Caco-2 (cell line): Measurements from ENCODE around the gene C15orf39. TPM values are rescaled to one million over a fixed set of nuclear protein-coding genes. Genes with fewer than 3 reads are reported as not detected.

Source experiments
- BruUV-seq: library from RNA; stranded (reverse); fragments of 400-500 nt; replicated peaks from 2 replicates; lab custom pipeline; 2021; lab: Mats Ljungman, UMichigan
- CTCF ChIA-PET: fragments of 300-600 bp; sonication (Branson Sonifier 250); formaldehyde crosslinking; loops from one replicate; lab custom pipeline; 2022; ENCODE audit warnings: antibody characterized with exemption; lab: Charles Lee
- POLR2A ChIA-PET: fragments of 300-600 bp; sonication (Branson Sonifier 250); formaldehyde crosslinking; loops from one replicate; lab custom pipeline; 2022; ENCODE audit warnings: antibody characterized with exemption; lab: Charles Lee
- DNase-seq, 2 experiments: peaks; one replicate each; pipeline versions ENCODE4 v3.0.0 to v3.0.0-alpha.2; 2020 to 2022
- H3K27me3 ChIP-seq: replicated peaks from 2 replicates; pipeline ENCODE4 v1.6.0; 2011; ENCODE audit warnings: low read length; ENCODE audit not compliant: control insufficient read depth, insufficient read depth
- H3K36me3 ChIP-seq: 2 replicates; pipeline ENCODE4 v1.5.1; 2011; ENCODE audit warnings: low read length; ENCODE audit not compliant: control insufficient read depth, insufficient read depth
- H3K4me1 ChIP-seq: fragments of 250-450 bp; sonication (Bioruptor Pico); 2 replicates; pipeline ENCODE4 v1.5.1; 2020; ENCODE audit warnings: mild to moderate bottlenecking
- H3K4me3 ChIP-seq: 2 replicates; pipeline ENCODE4 v1.5.1; 2011; ENCODE audit warnings: low read depth, mild to moderate bottlenecking, control low read depth, low read length
- H3K9me3 ChIP-seq: fragments of 250-450 bp; sonication (Bioruptor Pico); 2 replicates; pipeline ENCODE4 v1.5.1; 2020; ENCODE audit warnings: mild to moderate bottlenecking, moderate library complexity
- H3K27ac Mint-ChIP-seq: one replicate; pipeline ENCODE4 v1.8.0; 2022; ENCODE audit warnings: mixed read lengths; ENCODE audit not compliant: unreplicated experiment
- H3K27me3 Mint-ChIP-seq: one replicate; pipeline ENCODE4 v1.8.0; 2022; ENCODE audit warnings: mixed read lengths; ENCODE audit not compliant: insufficient read depth, unreplicated experiment
- H3K36me3 Mint-ChIP-seq: one replicate; pipeline ENCODE4 v1.8.0; 2022; ENCODE audit warnings: mild to moderate bottlenecking, mixed read lengths; ENCODE audit not compliant: insufficient read depth, unreplicated experiment
- H3K4me1 Mint-ChIP-seq: one replicate; pipeline ENCODE4 v1.8.0; 2022; ENCODE audit warnings: low read depth, mixed read lengths; ENCODE audit not compliant: unreplicated experiment
- H3K4me3 Mint-ChIP-seq: one replicate; pipeline ENCODE4 v1.8.0; 2022; ENCODE audit warnings: mild to moderate bottlenecking, moderate library complexity, mixed read lengths; ENCODE audit not compliant: unreplicated experiment
- H3K9me3 Mint-ChIP-seq: one replicate; pipeline ENCODE4 v1.8.0; 2022; ENCODE audit warnings: mixed read lengths; ENCODE audit not compliant: unreplicated experiment
- CTCF ChIP-seq, 2 experiments: fragments of 200-600 bp in 1 of 2; IDR thresholded peaks; 1 replicate in 1 of 2; 2 replicates in 1 of 2; pipeline versions ENCODE4 v1.5.1 to v1.8.0; 2011 to 2022; ENCODE audit warnings: antibody characterized with exemption in 1 of 2, control low read depth in 1 of 2, inconsistent platforms in 1 of 2, low read depth in 1 of 2, low read length in 1 of 2, mild to moderate bottlenecking in 1 of 2, moderate library complexity in 1 of 2; ENCODE audit not compliant: insufficient read depth in 1 of 2, severe bottlenecking in 1 of 2, unreplicated experiment in 1 of 2
- intact Hi-C: fragments of 100-400 bp; cut with micrococcal nuclease; formaldehyde crosslinking; loops from one replicate; pipeline ENCODE4 v1.10.0; 2022; ENCODE audit not compliant: unreplicated experiment
- total RNA-seq: library from RNA; stranded (reverse); gene quantifications from 2 replicates; pipeline ENCODE4 v1.2.3, GENCODE V29; 2022

The C15orf39 gene
- total RNA-seq, 1 experiment from 2014 or later, result 48.2 TPM

DNA sequence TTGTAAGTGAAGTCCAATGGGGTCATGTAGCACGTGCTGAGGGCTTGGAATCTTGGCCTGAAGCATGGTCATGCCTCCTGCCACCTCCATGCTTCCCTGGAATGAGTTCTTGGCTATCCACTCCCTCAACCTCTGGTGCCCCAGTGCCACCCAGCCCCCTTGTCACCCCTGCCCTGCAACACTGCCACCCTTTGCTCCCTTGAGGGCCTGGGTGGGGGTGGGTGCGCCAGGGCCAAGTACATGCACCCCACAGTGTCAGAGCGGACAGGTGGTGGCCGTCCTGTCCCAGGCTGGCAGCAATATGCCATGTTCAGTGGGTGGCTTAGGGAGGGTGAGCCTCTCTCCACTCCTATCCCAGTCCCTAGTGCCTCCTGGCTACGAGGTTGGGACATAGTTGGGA is 27.6 kb upstream of the C15orf39 start:
- DNase-seq, result no peak
- Mint-ChIP-seq H3K4me1 (peaks cover 19% of the 10 kb centered on the region), H3K36me3 (no peaks in the 10 kb centered on the region), H3K4me3 (no peak overlapping the region), H3K27me3 (no peaks in the 10 kb centered on the region), H3K9me3 (peaks cover 11% of the 10 kb centered on the region), H3K27ac (no peak overlapping the region)
- no peaks in the 10 kb centered on the region for H3K36me3 ChIP-seq
- no peaks in the 10 kb centered on the region for H3K27me3 ChIP-seq
- TF ChIP-seq CTCF (IDR thresholded peaks at IDR 0.05; ENCODE audit: insufficient read depth in 1 of 2, low read depth in 1 of 2, low read length in 1 of 2, severe bottlenecking in 1 of 2, unreplicated experiment in 1 of 2), result no peak
- intact Hi-C loops, result no loop called here
- POLR2A ChIA-PET, result no interaction called here
- peaks cover 5% of the 10 kb centered on the region; the same call in 1 of the 2 replicates for H3K9me3 ChIP-seq
- no peak overlapping the region for H3K4me3 ChIP-seq
- CTCF ChIA-PET, result no interaction called here
- no TSS peak for BruUV-seq
- H3K4me1 ChIP-seq, result peaks cover 30% of the 10 kb centered on the region

- Histone ChIP-seq H3K27me3 (no peaks in the 10 kb centered on the region), H3K4me3 (no peak overlapping the region), H3K4me1 (peaks cover 36% of the 10 kb centered on the region), H3K36me3 (no peaks in the 10 kb centered on the region), H3K9me3 (no peaks in the 10 kb centered on the region)
- BruUV-seq, result no TSS peak
- intact Hi-C loops, result no loop called here
- H3K4me3 Mint-ChIP-seq, result no peak overlapping the region
- H3K36me3 Mint-ChIP-seq, result no peaks in the 10 kb centered on the region
- ChIA-PET CTCF (no interaction called here), POLR2A (no interaction called here)
- H3K27me3 Mint-ChIP-seq, result no peaks in the 10 kb centered on the region
- peaks cover 4% of the 10 kb centered on the region for H3K9me3 Mint-ChIP-seq
- TF ChIP-seq CTCF (IDR thresholded peaks at IDR 0.05; ENCODE audit: insufficient read depth in 1 of 2, low read depth in 1 of 2, low read length in 1 of 2, severe bottlenecking in 1 of 2, unreplicated experiment in 1 of 2), result no peak
- H3K4me1 Mint-ChIP-seq, result peaks cover 24% of the 10 kb centered on the region
- no peak overlapping the region for H3K27ac Mint-ChIP-seq
- no peak for DNase-seq
These were observed 27.0 kb upstream of the C15orf39 start for GRCh38 chr15:75174729-75175128.

GRCh38 chr15:75176396-75176761 is 25.3 kb upstream of the C15orf39 start:
- H3K4me3 Mint-ChIP-seq, result no peak overlapping the region
- no peaks in the 10 kb centered on the region for H3K27me3 Mint-ChIP-seq
- CTCF ChIA-PET, result no interaction called here
- Histone ChIP-seq H3K9me3 (0 out of 2 replicates have a peak, but pooled peaks cover 2% of the 10 kb centered on the region), H3K27me3 (no peaks in the 10 kb centered on the region), H3K36me3 (no peaks in the 10 kb centered on the region), H3K4me1 (peaks cover 52% of the 10 kb centered on the region), H3K4me3 (no peak overlapping the region)
- TF ChIP-seq CTCF (IDR thresholded peaks at IDR 0.05; ENCODE audit: insufficient read depth in 1 of 2, low read depth in 1 of 2, low read length in 1 of 2, severe bottlenecking in 1 of 2, unreplicated experiment in 1 of 2), result no peak
- no TSS peak for BruUV-seq
- H3K36me3 Mint-ChIP-seq, result no peaks in the 10 kb centered on the region
- POLR2A ChIA-PET, result no interaction called here
- no peak overlapping the region for H3K27ac Mint-ChIP-seq
- intact Hi-C loops, result no loop called here
- no peak for DNase-seq
- peaks cover 39% of the 10 kb centered on the region for H3K4me1 Mint-ChIP-seq
- no peaks in the 10 kb centered on the region for H3K9me3 Mint-ChIP-seq
